Measurements from ENCODE around the gene LY6G5B. TPM values are rescaled to one million over a fixed set of nuclear protein-coding genes. Genes with fewer than 3 reads are reported as not detected.
A peak's percentile ranks its signal among the peaks of the same experiment; 100 is the strongest.

LY6G5B gene
- total and polyA plus RNA-seq, 12 donors = 0.48 to 13.4 (median 4.7) TPM

DNA sequence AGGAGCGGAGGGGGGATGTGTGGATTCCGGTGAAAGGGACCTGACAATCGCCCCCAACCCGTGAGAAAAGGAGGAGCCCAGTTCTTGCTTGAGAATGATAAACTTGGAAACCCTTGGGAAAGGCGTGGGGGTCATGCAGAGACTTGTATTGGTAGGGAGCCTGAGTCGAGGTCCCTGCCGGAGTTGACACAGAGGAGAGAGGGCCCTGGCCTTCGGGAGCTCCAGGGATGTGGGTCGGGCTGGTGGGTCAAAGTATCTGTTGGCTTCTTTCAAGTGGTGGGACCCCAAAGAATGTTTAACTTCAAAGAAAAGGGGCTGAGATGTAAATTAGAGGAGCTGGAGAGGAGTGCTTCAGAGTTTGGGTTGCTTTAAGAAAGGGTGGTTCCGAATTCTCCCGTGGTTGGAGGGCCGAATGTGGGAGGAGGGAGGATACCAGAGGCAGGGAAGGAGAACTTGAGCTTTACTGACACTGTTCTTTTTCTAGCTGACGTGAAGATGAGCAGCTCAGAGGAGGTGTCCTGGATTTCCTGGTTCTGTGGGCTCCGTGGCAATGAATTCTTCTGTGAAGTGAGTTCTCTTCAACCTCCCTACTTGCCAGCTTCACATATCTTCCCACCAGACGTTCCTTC, 3.3 kb upstream of the LY6G5B start:
- H3K4me3 ChIP-seq = peak overlapping the region; percentile 69 to 95 (median 88)
- no peaks in the 10 kb centered on the region for H3K27me3 ChIP-seq
- H3K9me3 ChIP-seq (replicated peaks in 1 of 3) = no peaks in the 10 kb centered on the region
- TF ChIP-seq, protein P1, sequence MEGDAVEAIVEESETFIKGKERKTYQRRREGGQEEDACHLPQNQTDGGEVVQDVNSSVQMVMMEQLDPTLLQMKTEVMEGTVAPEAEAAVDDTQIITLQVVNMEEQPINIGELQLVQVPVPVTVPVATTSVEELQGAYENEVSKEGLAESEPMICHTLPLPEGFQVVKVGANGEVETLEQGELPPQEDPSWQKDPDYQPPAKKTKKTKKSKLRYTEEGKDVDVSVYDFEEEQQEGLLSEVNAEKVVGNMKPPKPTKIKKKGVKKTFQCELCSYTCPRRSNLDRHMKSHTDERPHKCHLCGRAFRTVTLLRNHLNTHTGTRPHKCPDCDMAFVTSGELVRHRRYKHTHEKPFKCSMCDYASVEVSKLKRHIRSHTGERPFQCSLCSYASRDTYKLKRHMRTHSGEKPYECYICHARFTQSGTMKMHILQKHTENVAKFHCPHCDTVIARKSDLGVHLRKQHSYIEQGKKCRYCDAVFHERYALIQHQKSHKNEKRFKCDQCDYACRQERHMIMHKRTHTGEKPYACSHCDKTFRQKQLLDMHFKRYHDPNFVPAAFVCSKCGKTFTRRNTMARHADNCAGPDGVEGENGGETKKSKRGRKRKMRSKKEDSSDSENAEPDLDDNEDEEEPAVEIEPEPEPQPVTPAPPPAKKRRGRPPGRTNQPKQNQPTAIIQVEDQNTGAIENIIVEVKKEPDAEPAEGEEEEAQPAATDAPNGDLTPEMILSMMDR (IDR thresholded peaks at IDR 0.05) = no peak
- no peak for TF ChIP-seq POLR2A (IDR thresholded peaks at IDR 0.05)
- no peak for DNase-seq
- 2 to 4% (median 3%) methylated on average over 14 to 15 of the region's 15 CpGs for WGBS, 4 donors
- H3K27ac ChIP-seq = peak overlapping the region; percentile 82 to 96 (median 89)
- peaks cover 0 to 55% of the 10 kb centered on the region in 2 donors for H3K36me3 ChIP-seq (replicated peaks in 1 of 2)
- peaks cover 7 to 38% of the 10 kb centered on the region in 2 donors for H3K4me1 ChIP-seq (replicated peaks in 1 of 2)
- intact Hi-C loops (cut with DNase I) = no loop called here

DNA sequence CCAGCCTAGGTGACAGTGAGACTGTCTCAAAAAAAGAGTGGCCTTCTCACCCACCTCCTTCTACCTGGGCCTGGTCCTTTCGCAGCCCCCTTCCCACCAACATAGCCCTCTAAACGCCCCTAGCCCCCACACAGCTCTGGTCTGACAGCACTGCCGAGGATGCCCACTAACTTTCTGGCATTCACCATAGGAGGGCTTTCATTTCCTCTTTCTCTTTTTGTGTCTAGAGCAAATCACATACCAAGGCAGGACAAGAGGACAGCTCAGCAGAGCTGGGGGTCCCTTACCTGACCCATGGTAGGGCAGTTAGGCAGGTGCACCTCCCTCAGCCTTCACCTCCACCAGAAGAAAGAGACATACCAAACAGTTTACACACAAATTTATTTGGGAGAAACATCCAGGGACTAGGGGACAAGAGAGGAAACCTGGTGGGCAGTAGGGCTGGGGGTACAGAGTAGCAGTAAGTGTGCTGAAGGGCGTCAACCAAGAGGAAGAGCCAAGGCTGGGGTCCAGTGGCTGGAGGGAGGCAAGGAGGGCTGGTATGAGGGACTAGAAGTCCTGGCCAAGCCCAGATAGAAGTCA, 6.6 kb downstream of the LY6G5B start:
- 73 to 78% (median 76%) methylated on average over 4 of the region's 4 CpGs for WGBS, 4 donors
- H3K27me3 ChIP-seq = no peaks in the 10 kb centered on the region

DNA sequence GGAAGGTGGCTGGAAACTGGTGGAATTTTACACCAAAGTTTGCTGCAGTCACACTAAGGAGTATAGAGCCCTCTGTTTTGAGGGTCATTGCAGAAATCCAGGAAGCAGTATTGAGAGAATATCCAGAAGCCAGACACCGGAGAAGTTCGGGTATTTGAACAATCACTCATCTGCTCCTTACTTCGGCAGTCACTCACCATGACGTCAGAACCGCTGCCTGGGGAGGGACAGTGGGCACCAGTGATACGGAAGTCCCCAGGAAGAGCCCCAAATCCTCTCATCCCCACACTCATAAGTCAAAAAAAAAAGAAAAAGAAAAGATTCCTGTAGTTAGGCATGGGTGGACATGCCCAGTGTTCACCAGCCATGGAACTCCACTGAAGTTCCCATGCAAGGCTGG, 7.1 kb downstream of the LY6G5B start:
- peaks cover 0 to 18% of the 10 kb centered on the region in 2 donors for H3K36me3 ChIP-seq (replicated peaks in 1 of 2)
- no peak overlapping the region for H3K27ac ChIP-seq
- no peak overlapping the region for H3K4me3 ChIP-seq
- intact Hi-C loops (cut with DNase I) = no loop called here
- TF ChIP-seq, protein P1 (IDR thresholded peaks at IDR 0.05) = no peak
- TF ChIP-seq POLR2A (IDR thresholded peaks at IDR 0.05) = no peak
- DNase-seq = no peak
- H3K27me3 ChIP-seq = no peaks in the 10 kb centered on the region
- H3K4me1 ChIP-seq (replicated peaks in 1 of 2) = peaks cover 9 to 10% of the 10 kb centered on the region in 2 donors
- H3K9me3 ChIP-seq (replicated peaks in 1 of 3) = no peaks in the 10 kb centered on the region
- 57 to 67% (median 61%) methylated on average over 5 to 6 of the region's 6 CpGs for WGBS, 4 donors

More for the DNA sequence above, 6.6 kb downstream of the LY6G5B start:
- no peak for TF ChIP-seq POLR2A (IDR thresholded peaks at IDR 0.05)
- TF ChIP-seq, protein P1 (IDR thresholded peaks at IDR 0.05) = no peak
- Histone ChIP-seq H3K36me3 (replicated peaks in 1 of 2) (peaks cover 0 to 23% of the 10 kb centered on the region in 2 donors), H3K27ac (no peak overlapping the region), H3K9me3 (replicated peaks in 1 of 3) (no peaks in the 10 kb centered on the region), H3K4me3 (no peak overlapping the region), H3K4me1 (replicated peaks in 1 of 2) (peaks cover 9 to 10% of the 10 kb centered on the region in 2 donors)
- DNase-seq = no peak
- intact Hi-C loops (cut with DNase I) = no loop called here

DNA sequence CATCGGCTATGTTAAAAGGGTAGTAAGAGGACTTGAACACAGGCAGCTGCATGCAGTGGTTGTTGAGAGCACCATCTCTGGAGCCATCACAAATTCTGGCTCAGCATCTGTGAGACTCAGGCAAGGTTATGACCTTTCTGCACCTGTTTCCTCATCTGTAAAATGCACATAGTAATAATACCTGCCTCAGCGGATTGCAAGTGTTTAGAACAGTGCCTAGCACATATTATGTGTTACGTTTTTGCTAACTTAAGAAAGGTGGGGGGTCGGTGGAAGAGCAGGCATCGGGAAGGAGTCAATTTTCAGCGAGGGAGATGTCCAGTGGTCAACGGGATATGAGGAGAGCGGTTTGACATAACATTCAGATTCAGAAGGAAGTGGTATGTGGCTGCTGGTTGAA, 8.2 kb downstream of the LY6G5B start:
- intact Hi-C loops (cut with DNase I) = no loop called here
- Histone ChIP-seq H3K4me1 (replicated peaks in 1 of 2) (peaks cover 9 to 10% of the 10 kb centered on the region in 2 donors), H3K36me3 (replicated peaks in 1 of 2) (peaks cover 0 to 8% of the 10 kb centered on the region in 2 donors), H3K27ac (no peak overlapping the region), H3K27me3 (no peaks in the 10 kb centered on the region), H3K9me3 (replicated peaks in 1 of 3) (no peaks in the 10 kb centered on the region), H3K4me3 (no peak overlapping the region)
- WGBS, 4 donors = 66 to 77% (median 73%) methylated on average over 8 of the region's 8 CpGs
- TF ChIP-seq, protein P1 (IDR thresholded peaks at IDR 0.05) = no peak
- TF ChIP-seq POLR2A (IDR thresholded peaks at IDR 0.05) = no peak
- no peak for DNase-seq

Data from adrenal gland (tissue), 12 donors.